SIG-M5 treated with dmso at 0.1 percent for 504 hours (cell line): Measurements from ENCODE around the gene ANXA4.
"Not testable (repeated sequence)": the region's sequence is repeated elsewhere in the genome, so short reads cannot be mapped to it uniquely, and the experiment has no call there.

Experiments used
- DNase-seq: peaks from one replicate; lab custom pipeline; 2025; ENCODE audit not compliant: unreplicated experiment; lab: John Stamatoyannopoulos, UW

Gene ANXA4

GRCh38 chr2:69750246-69750645, 8.3 kb downstream of the ANXA4 start:
- no peak for DNase-seq

- peak; percentile 71 for DNase-seq
These were observed 11.9 kb downstream of the ANXA4 start for GRCh38 chr2:69753659-69754363.

- no peak for DNase-seq
These were observed 12.7 kb downstream of the ANXA4 start for GRCh38 chr2:69754633-69755032.

- DNase-seq, result peak; percentile 82
These were observed 14.0 kb downstream of the ANXA4 start for GRCh38 chr2:69755862-69756467.

- DNase-seq, result no peak
These were observed 20.1 kb downstream of the ANXA4 start for GRCh38 chr2:69762025-69762424.

- peak; percentile 38 for DNase-seq
These were observed 20.9 kb downstream of the ANXA4 start for GRCh38 chr2:69762513-69763494.

- not testable (repeated sequence) for DNase-seq
These were observed 21.9 kb downstream of the ANXA4 start for GRCh38 chr2:69763831-69764230.

- DNase-seq, result peak; percentile 29
These were observed 22.6 kb downstream of the ANXA4 start for GRCh38 chr2:69764286-69765095.

GRCh38 chr2:69765096-69765380, 23.1 kb downstream of the ANXA4 start:
- DNase-seq, result no peak

- DNase-seq, result peak; percentile 31
These were observed 24.1 kb downstream of the ANXA4 start for GRCh38 chr2:69766014-69766413.

- DNase-seq, result no peak
These were observed 25.1 kb downstream of the ANXA4 start for GRCh38 chr2:69767034-69767433.

- DNase-seq, result no peak
These were observed 26.3 kb downstream of the ANXA4 start for GRCh38 chr2:69768235-69768634.

- no peak for DNase-seq
These were observed 26.9 kb downstream of the ANXA4 start for GRCh38 chr2:69768789-69769188.

- DNase-seq, result no peak
These were observed 27.3 kb downstream of the ANXA4 start for GRCh38 chr2:69769272-69769671.

GRCh38 chr2:69770193-69770702, 28.3 kb downstream of the ANXA4 start:
- peak; percentile 81 for DNase-seq

- DNase-seq, result no peak
These were observed 28.8 kb downstream of the ANXA4 start for GRCh38 chr2:69770747-69771146.

GRCh38 chr2:69771461-69771860, 29.5 kb downstream of the ANXA4 start:
- DNase-seq, result no peak

GRCh38 chr2:69773206-69773605, 31.3 kb downstream of the ANXA4 start:
- DNase-seq, result no peak

- not testable (repeated sequence) for DNase-seq
These were observed 32.5 kb downstream of the ANXA4 start for GRCh38 chr2:69774258-69774983.
